Smooth muscle cell of trachea (primary cell): Measurements from ENCODE around the gene OR3A1. TPM values are rescaled to one million over a fixed set of nuclear protein-coding genes. Genes with fewer than 3 reads are reported as not detected.

Source experiments
- total RNA-seq: library from RNA; depleted of rRNA; stranded (reverse); fragments of >200 nt; gene quantifications from 2 replicates; pipeline ENCODE4 v1.2.1, GENCODE V29; 2014

OR3A1 gene, protein sequence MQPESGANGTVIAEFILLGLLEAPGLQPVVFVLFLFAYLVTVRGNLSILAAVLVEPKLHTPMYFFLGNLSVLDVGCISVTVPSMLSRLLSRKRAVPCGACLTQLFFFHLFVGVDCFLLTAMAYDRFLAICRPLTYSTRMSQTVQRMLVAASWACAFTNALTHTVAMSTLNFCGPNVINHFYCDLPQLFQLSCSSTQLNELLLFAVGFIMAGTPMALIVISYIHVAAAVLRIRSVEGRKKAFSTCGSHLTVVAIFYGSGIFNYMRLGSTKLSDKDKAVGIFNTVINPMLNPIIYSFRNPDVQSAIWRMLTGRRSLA
- 0.17 TPM in 1 of 2 replicates, not detected in the other for total RNA-seq

GRCh38 chr17:3298260-3298659, at the start of gene OR3A1:
Gene OR3A1 (minus strand): TSS chr17:3298360. CDS start chr17:3292582, 5,778 bp downstream.

Other genes starting within 250 kb of the OR3A1 start
- not detected in 2 replicates for gene OR1D5, start 234.8 kb downstream of the OR3A1 start, total RNA-seq
- not detected in 2 replicates for gene OR1D2, start 193.9 kb downstream of the OR3A1 start, total RNA-seq
- not detected in 2 replicates for gene OR1G1, start 170.8 kb downstream of the OR3A1 start, total RNA-seq
- not detected in 2 replicates for gene OR1A2, start 100.8 kb downstream of the OR3A1 start, total RNA-seq
- gene OR1A1, start 90.7 kb downstream of the OR3A1 start, total RNA-seq, result not detected in 2 replicates
- gene OR3A2, start 87.9 kb upstream of the OR3A1 start, total RNA-seq, result 0.50 TPM in 1 of 2 replicates, not detected in the other
- gene OR1E1, start 100.0 kb upstream of the OR3A1 start, total RNA-seq, result 0.17 TPM in 1 of 2 replicates, not detected in the other
- gene OR3A3, start 113.0 kb upstream of the OR3A1 start, total RNA-seq, result not detected in 2 replicates
- not detected in 2 replicates for gene OR1E2, start 135.5 kb upstream of the OR3A1 start, total RNA-seq
- gene SPATA22, start 173.5 kb upstream of the OR3A1 start, total RNA-seq, result 1.2 and 2.5 TPM in 2 replicates
- 1.2 and 1.8 TPM in 2 replicates for gene ASPA, start 177.6 kb upstream of the OR3A1 start, total RNA-seq